IMR-90 (cell line): ENCODE results near the gene GABPA. TPM values are rescaled to one million over a fixed set of nuclear protein-coding genes. Genes with fewer than 3 reads are reported as not detected.

Experiments used
- ATAC-seq: fragments of 200-7000 bp; cut with Tn5 transposase; 2 replicates; pipeline ENCODE4 v1.9.1; 2020; ENCODE audit warnings: low read depth, mild to moderate bottlenecking, moderate library complexity
- BruUV-seq: library from RNA; stranded (reverse); fragments of 400-500 nt; replicated peaks from 2 replicates; lab custom pipeline; 2021; lab: Mats Ljungman, UMichigan
- CTCF ChIA-PET: fragments of 300-600 bp; formaldehyde crosslinking; extraction: SDS; loops from one replicate; lab custom pipeline; 2021; ENCODE audit warnings: antibody characterized with exemption; lab: Yijun Ruan, JAX
- POLR2A ChIA-PET: fragments of 300-600 bp; sonication (Branson Sonifier 250); formaldehyde crosslinking; loops from one replicate; lab custom pipeline; 2022; ENCODE audit warnings: antibody characterized with exemption; ENCODE audit not compliant: unreplicated experiment; lab: Charles Lee
- DNase-seq: peaks from one replicate; pipeline ENCODE4 v3.0.0; 2013
- H2AFZ ChIP-seq: replicated peaks from 2 replicates; pipeline ENCODE3; 2013; ENCODE audit warnings: low read length, mild to moderate bottlenecking; ENCODE audit not compliant: poor library complexity
- H2AK5ac ChIP-seq: 2 replicates; pipeline ENCODE4 v1.6.1; 2013; ENCODE audit warnings: low read depth, low read length, inconsistent platforms
- H2AK9ac ChIP-seq: replicated peaks from 2 replicates; pipeline ENCODE3; 2013; ENCODE audit warnings: mild to moderate bottlenecking, low read depth, low read length, moderate library complexity; ENCODE audit not compliant: poor library complexity
- H2BK120ac ChIP-seq: 2 replicates; pipeline ENCODE4 v1.6.1; 2013; ENCODE audit warnings: low read depth, low read length, inconsistent platforms
- H2BK15ac ChIP-seq: 3 replicates; pipeline ENCODE4 v1.6.1; 2013; ENCODE audit warnings: low read depth, low read length, inconsistent platforms
- H2BK20ac ChIP-seq: 2 replicates; pipeline ENCODE4 v1.6.1; 2013; ENCODE audit warnings: low read depth, mild to moderate bottlenecking, inconsistent platforms, low read length, moderate library complexity
- H2BK5ac ChIP-seq: 2 replicates; pipeline ENCODE4 v1.6.1; 2013; ENCODE audit warnings: mild to moderate bottlenecking, low read depth, low read length, inconsistent platforms; ENCODE audit not compliant: poor library complexity, severe bottlenecking
- H3K14ac ChIP-seq: replicated peaks from 2 replicates; pipeline ENCODE4 v1.6.1; 2013; ENCODE audit warnings: low read depth, low read length, inconsistent platforms
- H3K18ac ChIP-seq: 2 replicates; pipeline ENCODE4 v1.6.1; 2013; ENCODE audit warnings: low read depth, low read length, control low read depth
- H3K23ac ChIP-seq: 2 replicates; pipeline ENCODE4 v1.6.1; 2013; ENCODE audit warnings: low read depth, low read length, inconsistent platforms
- H3K27ac ChIP-seq: 2 replicates; pipeline ENCODE4 v1.5.1; 2013; ENCODE audit warnings: mild to moderate bottlenecking, control low read depth, low read length; ENCODE audit not compliant: insufficient read depth
- H3K27me3 ChIP-seq: 2 replicates; pipeline ENCODE4 v1.6.1; 2013; ENCODE audit warnings: low read length; ENCODE audit not compliant: control insufficient read depth, insufficient read depth
- H3K36me3 ChIP-seq: 2 replicates; pipeline ENCODE4 v1.6.1; 2013; ENCODE audit warnings: low read length, mixed read lengths; ENCODE audit not compliant: control insufficient read depth, insufficient read depth
- H3K4ac ChIP-seq: 2 replicates; pipeline ENCODE4 v1.6.1; 2013; ENCODE audit warnings: low read depth, low read length, inconsistent platforms
- H3K4me1 ChIP-seq: 2 replicates; pipeline ENCODE4 v1.6.1; 2013; ENCODE audit warnings: low read length, mixed read lengths; ENCODE audit not compliant: control insufficient read depth, insufficient read depth
- H3K4me2 ChIP-seq: 2 replicates; pipeline ENCODE4 v1.6.1; 2013; ENCODE audit warnings: low read depth, mild to moderate bottlenecking, control low read depth, low read length, moderate library complexity
- H3K4me3 ChIP-seq: 2 replicates; pipeline ENCODE4 v1.5.1; 2013; ENCODE audit warnings: low read depth, mild to moderate bottlenecking, control low read depth, low read length, moderate library complexity; ENCODE audit not compliant: insufficient read depth
- H3K56ac ChIP-seq: 2 replicates; pipeline ENCODE4 v1.6.1; 2013; ENCODE audit warnings: low read length, inconsistent platforms; ENCODE audit not compliant: insufficient read depth; ENCODE audit errors: extremely low read depth
- H3K79me1 ChIP-seq, 2 experiments: 2 replicates each; pipeline ENCODE4 v1.6.1; 2013; ENCODE audit warnings: low read length in 2 of 2, inconsistent platforms in 1 of 2, low read depth in 1 of 2
- H3K9ac ChIP-seq: 2 replicates; pipeline ENCODE4 v1.6.1; 2013; ENCODE audit warnings: low read depth, low read length, control low read depth
- H3K9me1 ChIP-seq: 2 replicates; pipeline ENCODE4 v1.6.1; 2013; ENCODE audit warnings: low read length, inconsistent platforms; ENCODE audit not compliant: insufficient read depth
- H3K9me3 ChIP-seq: 2 replicates; pipeline ENCODE4 v1.6.1; 2013; ENCODE audit warnings: low read length; ENCODE audit not compliant: control insufficient read depth, insufficient read depth
- H4K20me1 ChIP-seq: 2 replicates; pipeline ENCODE4 v1.6.1; 2013; ENCODE audit warnings: low read length, inconsistent platforms; ENCODE audit not compliant: insufficient read depth
- H4K5ac ChIP-seq: 2 replicates; pipeline ENCODE4 v1.6.1; 2013; ENCODE audit warnings: mild to moderate bottlenecking, low read depth, low read length, control low read depth
- H4K8ac ChIP-seq, 2 experiments: 2 replicates each; pipeline ENCODE4 v1.6.1; 2013; ENCODE audit warnings: low read depth in 2 of 2, low read length in 2 of 2, control low read depth in 1 of 2, inconsistent platforms in 1 of 2
- H4K91ac ChIP-seq: 2 replicates; pipeline ENCODE4 v1.6.1; 2013; ENCODE audit warnings: low read depth, low read length, inconsistent platforms; ENCODE audit not compliant: insufficient read depth
- MAZ ChIP-seq: IDR thresholded peaks from 2 replicates; pipeline ENCODE4 v1.6.1; 2012; ENCODE audit warnings: low read depth, mild to moderate bottlenecking, low read length, improper control_type of control experiment, moderate library complexity, borderline replicate concordance
- POLR2A ChIP-seq: IDR thresholded peaks from 2 replicates; pipeline ENCODE4 v1.6.1; 2012; ENCODE audit warnings: mild to moderate bottlenecking, low read depth, low read length
- RCOR1 ChIP-seq: IDR thresholded peaks from 2 replicates; pipeline ENCODE4 v1.6.1; 2012; ENCODE audit warnings: mild to moderate bottlenecking, low read length, improper control_type of control experiment; ENCODE audit not compliant: insufficient replicate concordance
- WGBS, 2 experiments: methylation state at CpG; one replicate each; pipeline versions ENCODE4 v1.1.5 to v1.1.7; 2013; ENCODE audit warnings: missing lambda C conversion rate in 2 of 2; ENCODE audit not compliant: insufficient read length in 1 of 2; ENCODE audit errors: extremely low coverage in 2 of 2; 5-methylcytosine and 5-hydroxymethylcytosine counted together
- dilution Hi-C: fragments of 300-500 bp; cut with HindIII; formaldehyde crosslinking; loops from one replicate; pipeline ENCODE4 v1.14.3; 2018; ENCODE audit warnings: low sequenced_read_pairs; ENCODE audit not compliant: unreplicated experiment
- in situ Hi-C: fragments of 300-500 bp; cut with MboI; formaldehyde crosslinking; loops from 3 replicates; pipeline ENCODE4 v1.14.3; 2019; ENCODE audit warnings: low sequenced_read_pairs, inconsistent platforms, mixed read lengths
- intact Hi-C: fragments of 100-400 bp; cut with micrococcal nuclease; formaldehyde crosslinking; loops from 2 replicates; pipeline ENCODE4 v1.10.0; 2022
- polyA plus RNA-seq, 3 experiments: library from polyadenylated mRNA; depleted of rRNA; stranded (reverse); fragments of >200 nt; gene quantifications; 2 replicates each; pipeline ENCODE4 v1.2.3, GENCODE V29; 2012; ENCODE audit warnings: low replicate concordance in 1 of 3
- total RNA-seq: library from RNA; depleted of rRNA; stranded (reverse); fragments of >200 nt; gene quantifications from 2 replicates; pipeline ENCODE4 v1.2.3, GENCODE V29; 2012

The GABPA gene
- total and polyA plus RNA-seq, 2 of the 4 experiments (the other 2 are of a cell fraction), result 9.0 to 17.0 TPM

DNA sequence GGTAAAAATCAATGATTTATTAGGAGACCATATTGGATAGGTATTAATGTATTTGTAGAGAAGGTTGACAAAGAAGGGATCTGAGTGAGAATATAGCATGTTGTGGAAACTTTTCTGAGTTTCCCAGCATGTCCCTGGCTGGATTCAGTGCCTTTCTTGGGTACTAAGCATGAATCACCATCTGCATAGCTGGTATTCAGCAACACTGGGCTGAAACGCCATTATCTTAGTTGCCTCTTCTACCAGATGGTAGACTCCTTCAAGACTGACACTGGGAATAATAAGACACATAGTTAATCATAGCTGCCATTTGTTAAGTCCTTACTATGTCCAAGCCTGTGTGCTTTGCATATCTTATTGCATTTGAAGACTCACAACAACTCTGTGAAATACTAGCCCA lies 45.5 kb upstream of the GABPA start:
- CTCF ChIA-PET, result no interaction called here
- no peaks in the 10 kb centered on the region for H3K27me3 ChIP-seq
- WGBS, 2 experiments, result no CpG with 5 or more reads among the region's 1 CpG
- H3K9me3 ChIP-seq, result no peaks in the 10 kb centered on the region
- no peaks in the 10 kb centered on the region for H4K20me1 ChIP-seq
- no peak overlapping the region for H2AFZ ChIP-seq
- POLR2A ChIA-PET, result no interaction called here
- peaks cover 2% of the 10 kb centered on the region; the same call in 1 of the 2 replicates for H3K4me1 ChIP-seq
- in situ Hi-C loops, result no loop called here
- H2BK15ac ChIP-seq, result no peak overlapping the region
- intact Hi-C loops, result no loop called here
- dilution Hi-C loops, result no loop called here
- H3K14ac ChIP-seq, result no peak overlapping the region
- DNase-seq (peak; percentile 32), ATAC-seq (peak; percentile 72)
- H3K9me1 ChIP-seq, result no peaks in the 10 kb centered on the region
- no peak overlapping the region for H3K4ac ChIP-seq
- TF ChIP-seq MAZ (no peak), RCOR1 (no peak), POLR2A (no peak)
- no peak overlapping the region for H2AK9ac ChIP-seq
- no peak overlapping the region for H4K8ac ChIP-seq
- H4K91ac ChIP-seq, result no peak overlapping the region
- no peak overlapping the region for H3K56ac ChIP-seq
- H3K4me2 ChIP-seq, result no peak overlapping the region
- no peaks in the 10 kb centered on the region for H3K36me3 ChIP-seq
- no peaks in the 10 kb centered on the region for H3K79me1 ChIP-seq
- H4K5ac ChIP-seq, result no peak overlapping the region
- peak overlapping the region; percentile 14 for H2BK5ac ChIP-seq
- no peak overlapping the region for H3K9ac ChIP-seq
- H2BK20ac ChIP-seq, result no peak overlapping the region
- H3K23ac ChIP-seq, result no peak overlapping the region
- no peak overlapping the region for H2AK5ac ChIP-seq
- H3K4me3 ChIP-seq, result no peak overlapping the region
- H2BK120ac ChIP-seq, result no peak overlapping the region
- BruUV-seq, result no TSS peak
- H3K18ac ChIP-seq, result no peak overlapping the region
- H3K27ac ChIP-seq, result no peak overlapping the region
